Neural progenitor cell (in vitro differentiated cells): ENCODE data around the gene ENTPD5.

ENCODE experiments used
- CTCF ChIP-seq: fragments of 200-600 bp; sonication (generic); IDR thresholded peaks from 2 replicates; pipeline ENCODE4 v1.5.1; 2017; ENCODE audit warnings: antibody characterized with exemption, mild to moderate bottlenecking
- EZH2 ChIP-seq: fragments of 200-600 bp; sonication (generic); IDR thresholded peaks from 2 replicates; pipeline ENCODE4 v1.6.1; 2017; ENCODE audit warnings: antibody characterized with exemption, mild to moderate bottlenecking, moderate library complexity

GRCh38 chr14:73961192-73961591 lies 57.9 kb downstream of the ENTPD5 start:
- TF ChIP-seq CTCF (no peak), EZH2 (no peak)
